ENCODE measurements around the gene PRELID2.

The PRELID2 gene

GRCh38 chr5:145774442-145774841 is 60.7 kb downstream of the PRELID2 start:
- TF ChIP-seq TSHZ2 (CRISPR knock-in tag; IDR thresholded peaks at IDR 0.05) (no peak), PPARA (CRISPR knock-in tag; IDR thresholded peaks at IDR 0.05; ENCODE audit: borderline replicate concordance) (no peak), CSDC2 (CRISPR knock-in tag; IDR thresholded peaks at IDR 0.05) (no peak), OSR1 (CRISPR knock-in tag; IDR thresholded peaks at IDR 0.05) (no peak), ZNF8 (CRISPR knock-in tag; IDR thresholded peaks at IDR 0.05) (no peak), TOX (CRISPR knock-in tag; IDR thresholded peaks at IDR 0.05; ENCODE audit: borderline replicate concordance) (no peak), ZFP3 (CRISPR knock-in tag; IDR thresholded peaks at IDR 0.05) (no peak), ZC3H10 (CRISPR knock-in tag; IDR thresholded peaks at IDR 0.05) (no peak)
- ATAC-seq = no peak

GRCh38 chr5:145772466-145772865 is 62.7 kb downstream of the PRELID2 start:
- TF ChIP-seq ARNTL (CRISPR knock-in tag; IDR thresholded peaks at IDR 0.05; ENCODE audit: borderline replicate concordance, low read depth) = no peak
- no peak for TF ChIP-seq ZNF8 (CRISPR knock-in tag; IDR thresholded peaks at IDR 0.05)
- TF ChIP-seq TOX (CRISPR knock-in tag; IDR thresholded peaks at IDR 0.05; ENCODE audit: borderline replicate concordance) = no peak
- TF ChIP-seq OSR1 (CRISPR knock-in tag; IDR thresholded peaks at IDR 0.05) = no peak
- TF ChIP-seq ZFP30 (CRISPR knock-in tag; IDR thresholded peaks at IDR 0.05) = no peak
- no peak for TF ChIP-seq BACH2 (CRISPR knock-in tag; IDR thresholded peaks at IDR 0.05; ENCODE audit: borderline replicate concordance)
- no peak for TF ChIP-seq GLIS3 (CRISPR knock-in tag; IDR thresholded peaks at IDR 0.05)
- TF ChIP-seq, protein P1, sequence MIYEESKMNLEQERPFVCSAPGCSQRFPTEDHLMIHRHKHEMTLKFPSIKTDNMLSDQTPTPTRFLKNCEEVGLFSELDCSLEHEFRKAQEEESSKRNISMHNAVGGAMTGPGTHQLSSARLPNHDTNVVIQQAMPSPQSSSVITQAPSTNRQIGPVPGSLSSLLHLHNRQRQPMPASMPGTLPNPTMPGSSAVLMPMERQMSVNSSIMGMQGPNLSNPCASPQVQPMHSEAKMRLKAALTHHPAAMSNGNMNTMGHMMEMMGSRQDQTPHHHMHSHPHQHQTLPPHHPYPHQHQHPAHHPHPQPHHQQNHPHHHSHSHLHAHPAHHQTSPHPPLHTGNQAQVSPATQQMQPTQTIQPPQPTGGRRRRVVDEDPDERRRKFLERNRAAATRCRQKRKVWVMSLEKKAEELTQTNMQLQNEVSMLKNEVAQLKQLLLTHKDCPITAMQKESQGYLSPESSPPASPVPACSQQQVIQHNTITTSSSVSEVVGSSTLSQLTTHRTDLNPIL (CRISPR knock-in tag; IDR thresholded peaks at IDR 0.05; ENCODE audit: low read depth) = no peak
- no peak for TF ChIP-seq ZFP3 (CRISPR knock-in tag; IDR thresholded peaks at IDR 0.05)
- no peak for TF ChIP-seq PPARA (CRISPR knock-in tag; IDR thresholded peaks at IDR 0.05; ENCODE audit: borderline replicate concordance)
- TF ChIP-seq, protein P2, sequence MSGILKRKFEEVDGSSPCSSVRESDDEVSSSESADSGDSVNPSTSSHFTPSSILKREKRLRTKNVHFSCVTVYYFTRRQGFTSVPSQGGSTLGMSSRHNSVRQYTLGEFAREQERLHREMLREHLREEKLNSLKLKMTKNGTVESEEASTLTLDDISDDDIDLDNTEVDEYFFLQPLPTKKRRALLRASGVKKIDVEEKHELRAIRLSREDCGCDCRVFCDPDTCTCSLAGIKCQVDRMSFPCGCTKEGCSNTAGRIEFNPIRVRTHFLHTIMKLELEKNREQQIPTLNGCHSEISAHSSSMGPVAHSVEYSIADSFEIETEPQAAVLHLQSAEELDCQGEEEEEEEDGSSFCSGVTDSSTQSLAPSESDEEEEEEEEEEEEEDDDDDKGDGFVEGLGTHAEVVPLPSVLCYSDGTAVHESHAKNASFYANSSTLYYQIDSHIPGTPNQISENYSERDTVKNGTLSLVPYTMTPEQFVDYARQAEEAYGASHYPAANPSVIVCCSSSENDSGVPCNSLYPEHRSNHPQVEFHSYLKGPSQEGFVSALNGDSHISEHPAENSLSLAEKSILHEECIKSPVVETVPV (CRISPR knock-in tag; IDR thresholded peaks at IDR 0.05) = no peak
- TF ChIP-seq ZC3H10 (CRISPR knock-in tag; IDR thresholded peaks at IDR 0.05) = no peak
- TF ChIP-seq TCF4 (CRISPR knock-in tag; IDR thresholded peaks at IDR 0.05; ENCODE audit: borderline replicate concordance) = no peak
- TF ChIP-seq ZNF565 (CRISPR knock-in tag; conservative IDR thresholded peaks at IDR 0.05; ENCODE audit: low read depth) = no peak
- no peak for ATAC-seq

GRCh38 chr5:145768863-145769262 is 66.3 kb downstream of the PRELID2 start:
- ATAC-seq = no peak
- TF ChIP-seq ZFP3 (CRISPR knock-in tag; IDR thresholded peaks at IDR 0.05) = no peak
- TF ChIP-seq OSR1 (CRISPR knock-in tag; IDR thresholded peaks at IDR 0.05) = no peak

DNA sequence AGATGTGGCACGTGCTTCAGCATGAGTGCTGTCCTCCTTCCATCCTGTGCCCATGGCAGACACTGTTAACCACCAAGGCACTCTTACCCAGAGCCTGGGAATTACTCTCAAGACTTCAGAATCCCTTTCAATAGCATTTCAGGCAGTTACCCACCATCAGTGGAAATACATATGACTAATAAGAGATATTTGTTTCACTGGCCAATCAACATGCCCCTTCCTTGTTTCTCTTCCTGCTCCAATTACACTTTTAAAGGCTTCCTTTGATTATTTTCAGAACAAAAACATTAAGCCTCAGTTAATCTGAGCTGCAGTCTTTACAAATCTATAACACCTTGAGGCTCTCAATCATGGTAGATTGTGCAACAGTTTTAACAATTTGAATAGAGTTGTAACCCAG is 70.8 kb downstream of the PRELID2 start:
- no peak for ATAC-seq
- TF ChIP-seq ESRRG (CRISPR knock-in tag; IDR thresholded peaks at IDR 0.05) (no peak), BACH2 (CRISPR knock-in tag; IDR thresholded peaks at IDR 0.05; ENCODE audit: borderline replicate concordance) (no peak), ARNTL (CRISPR knock-in tag; IDR thresholded peaks at IDR 0.05; ENCODE audit: borderline replicate concordance, low read depth) (no peak), ZNF8 (CRISPR knock-in tag; IDR thresholded peaks at IDR 0.05) (no peak), GLIS3 (CRISPR knock-in tag; IDR thresholded peaks at IDR 0.05) (no peak), SNAI2 (CRISPR knock-in tag; IDR thresholded peaks at IDR 0.05) (no peak), TSHZ2 (CRISPR knock-in tag; IDR thresholded peaks at IDR 0.05) (no peak), OSR1 (CRISPR knock-in tag; IDR thresholded peaks at IDR 0.05) (no peak), TCF4 (CRISPR knock-in tag; IDR thresholded peaks at IDR 0.05; ENCODE audit: borderline replicate concordance) (no peak), ZFP3 (CRISPR knock-in tag; IDR thresholded peaks at IDR 0.05) (no peak)
- TF ChIP-seq, protein P2 (CRISPR knock-in tag; IDR thresholded peaks at IDR 0.05) = no peak
